A549 (cell line): Measurements from ENCODE around the gene SMAD6.

Source experiments
- CHD2 ChIP-seq: fragments of 150-350 bp; IDR thresholded peaks from 2 replicates; pipeline ENCODE4 v1.6.1; 2014; ENCODE audit warnings: low read length; ENCODE audit not compliant: partially characterized antibody
- CTCF ChIP-seq: fragments of >200 bp; sonication (Bioruptor Twin); formaldehyde crosslinking; IDR thresholded peaks from 3 replicates; pipeline ENCODE4 v1.5.1; 2016
- EP300 ChIP-seq, 2 experiments: fragments of >200 bp; sonication (Bioruptor Twin); formaldehyde crosslinking; IDR thresholded peaks; 2 replicates in 1 of 2; 3 replicates in 1 of 2; pipeline ENCODE4 v1.6.1; 2016 to 2017
- PHF8 ChIP-seq: fragments of 200-600 bp; sonication (generic); IDR thresholded peaks from 2 replicates; pipeline ENCODE4 v1.6.1; 2016; ENCODE audit warnings: low read depth, mild to moderate bottlenecking, antibody characterized with exemption, moderate library complexity, borderline replicate concordance
- POLR2A ChIP-seq: IDR thresholded peaks from 2 replicates; pipeline ENCODE4 v1.6.1; 2012; ENCODE audit warnings: mild to moderate bottlenecking, low read length
- RAD21 ChIP-seq, 2 experiments: fragments of >200 bp in 1 of 2; sonication (Bioruptor Twin) in 1 of 2; formaldehyde crosslinking in 1 of 2; IDR thresholded peaks in 1 of 2; conservative IDR thresholded peaks in 1 of 2; 2 replicates in 1 of 2; 3 replicates in 1 of 2; pipeline ENCODE4 v1.6.1; 2012 to 2018; ENCODE audit warnings: inconsistent platforms in 1 of 2
- REST ChIP-seq: fragments of 200-600 bp; sonication (generic); IDR thresholded peaks from 2 replicates; pipeline ENCODE4 v1.6.1; 2016; ENCODE audit warnings: antibody characterized with exemption, mild to moderate bottlenecking, moderate library complexity
- RFX5 ChIP-seq: fragments of 450-650 bp; IDR thresholded peaks from 2 replicates; pipeline ENCODE4 v1.7.1; 2014; ENCODE audit warnings: antibody characterized with exemption, mild to moderate bottlenecking, moderate library complexity
- TF ChIP-seq, protein P1 (sequence below): fragments of >200 bp; sonication (Bioruptor Twin); formaldehyde crosslinking; IDR thresholded peaks from 3 replicates; pipeline ENCODE4 v1.6.1; 2016

DNA sequence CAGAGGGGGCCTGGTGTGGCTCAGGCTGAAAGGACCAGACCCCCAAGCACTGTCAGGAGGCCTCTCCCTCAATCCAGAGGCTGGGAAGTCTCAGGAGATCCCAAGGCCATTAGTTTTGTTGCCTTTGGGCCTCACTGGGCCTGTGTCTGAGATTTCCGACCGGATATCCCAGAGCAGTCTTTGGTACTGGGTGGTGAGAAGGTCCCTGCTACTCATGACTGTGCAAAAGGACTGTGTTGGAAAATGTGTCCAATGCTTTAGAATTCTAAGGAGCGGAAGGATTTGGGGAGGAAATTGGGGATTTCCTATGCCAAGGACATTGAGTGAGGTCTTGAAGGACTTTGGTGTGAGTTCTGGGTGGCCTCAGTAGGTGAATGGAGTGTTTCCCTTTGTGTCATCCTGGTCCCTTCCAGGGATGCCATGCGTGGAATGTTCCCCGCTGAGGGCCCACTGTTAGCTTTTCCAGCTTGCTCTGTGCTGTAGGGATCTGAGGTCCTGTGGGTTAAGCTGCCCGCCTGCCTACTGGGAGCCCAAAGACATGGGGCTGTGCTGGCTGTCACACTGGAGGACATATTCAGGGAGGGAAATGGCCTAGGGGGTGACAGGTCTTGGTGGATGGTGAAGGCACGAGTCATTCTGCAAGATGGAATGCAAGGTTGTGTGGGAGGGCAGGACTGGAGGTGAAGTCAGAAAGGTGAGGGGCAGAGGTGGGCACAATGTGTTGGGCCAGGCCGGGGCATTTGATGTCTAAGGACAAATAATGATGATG is 16.4 kb downstream of the SMAD6 start:
- no peak for TF ChIP-seq POLR2A
- no peak for TF ChIP-seq CTCF
- no peak for TF ChIP-seq EP300 (IDR thresholded peaks at IDR 0.05)
- no peak for TF ChIP-seq RFX5
- no peak for TF ChIP-seq CHD2
- TF ChIP-seq, protein P1, sequence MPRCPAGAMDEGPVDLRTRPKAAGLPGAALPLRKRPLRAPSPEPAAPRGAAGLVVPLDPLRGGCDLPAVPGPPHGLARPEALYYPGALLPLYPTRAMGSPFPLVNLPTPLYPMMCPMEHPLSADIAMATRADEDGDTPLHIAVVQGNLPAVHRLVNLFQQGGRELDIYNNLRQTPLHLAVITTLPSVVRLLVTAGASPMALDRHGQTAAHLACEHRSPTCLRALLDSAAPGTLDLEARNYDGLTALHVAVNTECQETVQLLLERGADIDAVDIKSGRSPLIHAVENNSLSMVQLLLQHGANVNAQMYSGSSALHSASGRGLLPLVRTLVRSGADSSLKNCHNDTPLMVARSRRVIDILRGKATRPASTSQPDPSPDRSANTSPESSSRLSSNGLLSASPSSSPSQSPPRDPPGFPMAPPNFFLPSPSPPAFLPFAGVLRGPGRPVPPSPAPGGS, result no peak
- TF ChIP-seq PHF8, result no peak
- TF ChIP-seq REST, result no peak
- TF ChIP-seq RAD21 (conservative IDR thresholded peaks at IDR 0.05 in 1 of 2, IDR thresholded peaks at IDR 0.05 in 1 of 2), result no peak
